Mesothelial cell of epicardium (in vitro differentiated cells): ENCODE data around the gene PDE4B. TPM values are rescaled to one million over a fixed set of nuclear protein-coding genes. Genes with fewer than 3 reads are reported as not detected.

Experiments used
- DNase-seq, 2 experiments: peaks; one replicate each; pipeline ENCODE4 v3.0.0; 2021; ENCODE audit warnings: low spot score in 2 of 2; ENCODE audit not compliant: unreplicated experiment in 2 of 2
- H3K27ac Mint-ChIP-seq: 2 replicates; pipeline ENCODE4 v1.8.0; 2021; ENCODE audit warnings: mixed read lengths
- H3K27me3 Mint-ChIP-seq: 2 replicates; pipeline ENCODE4 v1.8.0; 2021; ENCODE audit warnings: low read depth, mixed read lengths
- H3K36me3 Mint-ChIP-seq: 2 replicates; pipeline ENCODE4 v1.8.0; 2021; ENCODE audit warnings: mixed read lengths
- H3K4me1 Mint-ChIP-seq: 2 replicates; pipeline ENCODE4 v1.8.0; 2021; ENCODE audit warnings: mixed read lengths
- H3K4me3 Mint-ChIP-seq: 2 replicates; pipeline ENCODE4 v1.8.0; 2021; ENCODE audit warnings: mild to moderate bottlenecking, moderate library complexity, mixed read lengths
- H3K9me3 Mint-ChIP-seq: 2 replicates; pipeline ENCODE4 v1.8.0; 2021; ENCODE audit warnings: mixed read lengths
- total RNA-seq: library from RNA; stranded (reverse); gene quantifications from 3 replicates; pipeline ENCODE4 v1.2.1, GENCODE V29; 2021
- TF ChIP-seq, protein P1 (sequence below): fragments of 200-600 bp; sonication (generic); IDR thresholded peaks from one replicate; pipeline ENCODE4 v1.5.0; 2021; ENCODE audit warnings: antibody characterized with exemption; ENCODE audit not compliant: unreplicated experiment

PDE4B gene
- total RNA-seq, 1 donor from 2014 or later: 22.3 TPM

DNA sequence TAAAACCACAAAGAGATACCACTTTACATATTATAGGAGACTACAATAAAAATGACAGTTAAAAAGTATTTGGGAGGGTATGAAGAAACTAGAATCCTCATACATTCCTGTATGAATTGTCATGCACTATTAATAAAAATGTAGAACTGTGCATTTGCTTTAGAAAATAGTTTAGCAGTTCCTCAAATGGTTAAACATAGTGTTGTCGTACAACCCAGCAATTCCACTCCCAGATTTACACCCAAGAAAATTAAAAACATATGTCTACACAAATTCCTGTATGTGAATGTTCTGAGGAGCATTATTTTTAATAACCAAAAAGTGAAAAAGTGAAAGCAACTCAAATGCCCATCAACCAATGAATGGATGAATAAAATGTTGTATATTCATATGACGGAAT lies 23.1 kb upstream of the PDE4B start:
- H3K4me1 Mint-ChIP-seq: peaks cover 4% of the 10 kb centered on the region
- no peak for DNase-seq

DNA sequence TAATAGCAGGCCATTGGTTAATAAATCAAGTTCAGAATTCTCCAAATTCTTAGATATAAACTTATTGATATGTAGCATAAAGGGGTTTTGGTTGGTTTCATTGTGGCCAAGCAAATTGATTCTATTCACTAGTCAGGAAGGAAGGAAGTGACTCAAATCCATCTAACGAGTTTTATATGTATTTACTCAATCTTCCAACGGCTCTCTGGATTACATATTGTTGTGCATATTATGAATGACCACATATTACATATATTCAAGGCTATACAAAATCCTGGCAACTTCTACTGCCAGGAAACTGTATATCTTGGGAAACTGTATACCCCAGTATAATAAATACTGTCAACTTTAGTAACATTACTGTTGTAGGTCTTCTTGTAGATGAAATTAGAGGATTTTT lies 20.1 kb upstream of the PDE4B start:
- Mint-ChIP-seq H3K4me3 (no peak overlapping the region), H3K4me1 (peaks cover 4% of the 10 kb centered on the region), H3K9me3 (peaks cover 19% of the 10 kb centered on the region), H3K27ac (no peak overlapping the region), H3K27me3 (peaks cover 25% of the 10 kb centered on the region), H3K36me3 (no peaks in the 10 kb centered on the region)
- no peak for DNase-seq
- TF ChIP-seq, protein P1, sequence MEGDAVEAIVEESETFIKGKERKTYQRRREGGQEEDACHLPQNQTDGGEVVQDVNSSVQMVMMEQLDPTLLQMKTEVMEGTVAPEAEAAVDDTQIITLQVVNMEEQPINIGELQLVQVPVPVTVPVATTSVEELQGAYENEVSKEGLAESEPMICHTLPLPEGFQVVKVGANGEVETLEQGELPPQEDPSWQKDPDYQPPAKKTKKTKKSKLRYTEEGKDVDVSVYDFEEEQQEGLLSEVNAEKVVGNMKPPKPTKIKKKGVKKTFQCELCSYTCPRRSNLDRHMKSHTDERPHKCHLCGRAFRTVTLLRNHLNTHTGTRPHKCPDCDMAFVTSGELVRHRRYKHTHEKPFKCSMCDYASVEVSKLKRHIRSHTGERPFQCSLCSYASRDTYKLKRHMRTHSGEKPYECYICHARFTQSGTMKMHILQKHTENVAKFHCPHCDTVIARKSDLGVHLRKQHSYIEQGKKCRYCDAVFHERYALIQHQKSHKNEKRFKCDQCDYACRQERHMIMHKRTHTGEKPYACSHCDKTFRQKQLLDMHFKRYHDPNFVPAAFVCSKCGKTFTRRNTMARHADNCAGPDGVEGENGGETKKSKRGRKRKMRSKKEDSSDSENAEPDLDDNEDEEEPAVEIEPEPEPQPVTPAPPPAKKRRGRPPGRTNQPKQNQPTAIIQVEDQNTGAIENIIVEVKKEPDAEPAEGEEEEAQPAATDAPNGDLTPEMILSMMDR: no peak

More for the DNA sequence above, 23.1 kb upstream of the PDE4B start:
- Mint-ChIP-seq H3K27ac (no peak overlapping the region), H3K4me3 (no peak overlapping the region), H3K27me3 (peaks cover 24% of the 10 kb centered on the region), H3K36me3 (no peaks in the 10 kb centered on the region), H3K9me3 (peaks cover 22% of the 10 kb centered on the region)
- TF ChIP-seq, protein P1: no peak

DNA sequence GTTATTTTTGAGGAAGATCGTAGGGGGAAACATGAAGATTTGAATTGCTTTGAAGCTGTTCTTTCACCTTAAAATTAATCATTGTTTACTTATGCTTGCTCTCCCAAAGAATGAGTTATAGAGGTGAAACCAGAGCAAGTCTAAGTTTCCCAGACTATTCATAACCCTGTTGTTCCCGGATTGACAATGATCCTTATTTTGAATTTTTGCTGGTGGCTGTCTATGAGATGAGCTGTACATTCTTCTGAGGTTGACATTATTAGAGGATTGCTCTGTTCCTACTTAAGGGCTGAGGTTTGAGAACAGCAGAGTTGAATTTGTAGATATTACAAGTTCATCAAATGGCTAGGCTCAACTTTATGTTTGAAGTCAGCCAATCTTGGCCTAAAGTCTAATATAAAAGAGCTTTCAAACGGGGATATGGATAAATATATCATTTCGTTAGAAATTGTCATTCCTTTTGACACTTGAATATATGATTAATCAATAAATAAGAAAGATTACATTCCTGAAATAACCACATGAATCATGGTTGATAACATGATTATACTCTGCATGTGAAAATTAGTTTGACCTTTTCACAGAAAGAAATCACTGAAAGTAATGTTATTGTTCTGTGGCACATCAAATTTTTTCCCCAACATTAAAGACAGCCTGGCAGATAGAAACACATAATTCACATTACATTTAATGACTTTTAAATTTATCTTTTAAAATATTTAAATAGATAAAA lies 19.1 kb upstream of the PDE4B start:
- peaks cover 4% of the 10 kb centered on the region for H3K4me1 Mint-ChIP-seq
- no peak for DNase-seq
- no peaks in the 10 kb centered on the region for H3K36me3 Mint-ChIP-seq

DNA sequence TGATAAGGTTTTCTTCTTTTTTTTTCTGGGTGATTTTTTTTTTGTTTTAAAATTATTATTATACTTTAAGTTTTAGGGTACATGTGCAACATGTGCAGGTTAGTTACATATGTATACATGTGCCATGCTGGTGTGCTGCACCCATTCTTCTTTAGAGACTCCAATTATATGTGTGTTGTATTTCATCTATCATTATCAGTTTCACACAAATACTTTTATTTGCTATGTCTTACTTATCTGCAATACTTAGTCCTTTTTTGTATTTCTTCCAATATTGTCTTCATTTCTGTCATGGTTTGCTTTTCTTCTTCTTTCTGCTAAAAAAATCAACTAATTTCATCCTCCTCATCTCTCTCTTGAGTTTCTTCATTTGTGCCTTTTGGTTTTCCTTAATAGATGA lies 3.9 kb upstream of the PDE4B start:
- Mint-ChIP-seq H3K27me3 (peaks cover 56% of the 10 kb centered on the region), H3K4me1 (peaks cover 10% of the 10 kb centered on the region), H3K9me3 (peaks cover 26% of the 10 kb centered on the region), H3K4me3 (no peak overlapping the region), H3K36me3 (no peaks in the 10 kb centered on the region), H3K27ac (no peak overlapping the region)
- TF ChIP-seq, protein P1: no peak
- no peak for DNase-seq

More for the DNA sequence above, 19.1 kb upstream of the PDE4B start:
- H3K4me3 Mint-ChIP-seq: no peak overlapping the region
- peaks cover 25% of the 10 kb centered on the region for H3K27me3 Mint-ChIP-seq
- peaks cover 18% of the 10 kb centered on the region for H3K9me3 Mint-ChIP-seq
- no peak overlapping the region for H3K27ac Mint-ChIP-seq
- TF ChIP-seq, protein P1: no peak

DNA sequence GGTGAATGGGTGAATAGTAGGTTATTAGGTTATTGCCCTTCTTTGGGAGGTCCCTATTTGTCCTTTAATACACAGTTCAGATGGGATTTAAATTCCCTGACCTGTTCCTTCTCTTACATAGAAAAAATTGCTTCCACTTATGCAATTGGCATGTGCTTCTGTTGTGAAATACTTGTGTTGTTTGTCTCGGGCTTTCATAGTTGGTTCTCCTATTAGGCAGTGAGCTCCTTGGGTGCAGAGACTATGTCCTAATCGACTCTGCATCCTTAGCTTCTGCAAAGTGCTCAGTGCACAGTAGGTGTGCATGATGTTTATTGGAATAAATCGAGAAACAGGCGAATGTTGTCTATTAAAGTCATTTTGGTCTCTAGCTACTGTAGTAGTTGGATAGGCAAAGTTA lies 1.3 kb upstream of the PDE4B start:
- no peak overlapping the region for H3K27ac Mint-ChIP-seq
- no peak overlapping the region for H3K4me3 Mint-ChIP-seq
- DNase-seq: no peak
- peaks cover 15% of the 10 kb centered on the region for H3K9me3 Mint-ChIP-seq
- peaks cover 69% of the 10 kb centered on the region for H3K27me3 Mint-ChIP-seq
- H3K36me3 Mint-ChIP-seq: no peaks in the 10 kb centered on the region
- peaks cover 11% of the 10 kb centered on the region for H3K4me1 Mint-ChIP-seq
- TF ChIP-seq, protein P1: no peak
